Gastrocnemius medialis (tissue), 4 donors: ENCODE data around the gene SLC35B1. TPM values are rescaled to one million over a fixed set of nuclear protein-coding genes. Genes with fewer than 3 reads are reported as not detected.

ENCODE experiments used
- ATAC-seq, 2 donors: fragments of 150-250 bp; one replicate each; pipeline ENCODE4 v1.9.1; 2016
- DNase-seq, 2 donors: peaks; one replicate each; pipeline ENCODE4 v3.0.0-alpha.2; 2019
- H3K27ac ChIP-seq, 4 donors: fragments of 200-600 bp; sonication (generic); 1 replicate in 1 of 4; 2 replicates in 3 of 4; pipeline ENCODE4 v1.5.1; 2016 to 2018; ENCODE audit warnings: mild to moderate bottlenecking in 2 of 4, moderate library complexity in 1 of 4
- H3K27me3 ChIP-seq, 3 donors: fragments of 200-600 bp; sonication (generic) in 2 of 3; 1 replicate in 1 of 3; 2 replicates in 2 of 3; pipeline versions ENCODE4 v1.5.1 to v1.6.0; 2016 to 2019; ENCODE audit warnings: mild to moderate bottlenecking in 1 of 3, moderate library complexity in 1 of 3
- H3K36me3 ChIP-seq, 2 donors: fragments of 200-600 bp; sonication (generic) in 1 of 2; one replicate each; pipeline ENCODE4 v1.5.1; 2017 to 2018
- H3K4me1 ChIP-seq, 2 donors: fragments of 200-600 bp; sonication (generic) in 1 of 2; one replicate each; pipeline ENCODE4 v1.5.1; 2016 to 2017; ENCODE audit warnings: mild to moderate bottlenecking in 2 of 2
- H3K4me3 ChIP-seq, 4 donors: fragments of 200-600 bp; sonication (generic) in 3 of 4; 1 replicate in 1 of 4; 2 replicates in 3 of 4; pipeline ENCODE4 v1.5.1; 2016 to 2019; ENCODE audit warnings: mild to moderate bottlenecking in 2 of 4
- H3K9me3 ChIP-seq, 3 donors: fragments of 200-600 bp; sonication (generic) in 2 of 3; 1 replicate in 1 of 3; 2 replicates in 2 of 3; pipeline ENCODE4 v1.5.1; 2016 to 2019
- POLR2A ChIP-seq, 2 donors: fragments of 450-650 bp; IDR thresholded peaks; one replicate each; pipeline ENCODE4 v1.6.1; 2017; ENCODE audit warnings: antibody characterized with exemption in 2 of 2, mild to moderate bottlenecking in 2 of 2, moderate library complexity in 2 of 2
- in situ Hi-C, 4 donors: fragments of 200-750 bp; cut with MboI; loops; one replicate each; pipeline versions ENCODE4 v1.15.0 to v1.8.0; 2017; ENCODE audit warnings: low sequenced_read_pairs in 4 of 4
- intact Hi-C: fragments of 100-400 bp; cut with DNase I; formaldehyde crosslinking; loops from one replicate; pipeline ENCODE4 v1.15.1; 2023; ENCODE audit warnings: low total_unique reads
- total RNA-seq, 4 donors: library from RNA; depleted of rRNA; stranded (reverse); fragments of >200 nt; gene quantifications; one replicate each; pipeline versions ENCODE4 v1.1.0 to v1.2.3, GENCODE V29; 2016
- TF ChIP-seq, protein P1 (sequence below), 5 experiments: fragments of 450-650 bp in 3 of 5; fragments of 200-600 bp in 2 of 5; sonication (generic) in 2 of 5; IDR thresholded peaks in 4 of 5; conservative IDR thresholded peaks in 1 of 5; 1 replicate in 4 of 5; 2 replicates in 1 of 5; pipeline ENCODE4 v1.5.1; 2016 to 2019; ENCODE audit warnings: antibody characterized with exemption in 5 of 5, mild to moderate bottlenecking in 3 of 5, moderate library complexity in 3 of 5

The SLC35B1 gene
- total RNA-seq, 4 donors from 2014 or later, result 62.7 to 99.0 (median 84.5) TPM

DNA sequence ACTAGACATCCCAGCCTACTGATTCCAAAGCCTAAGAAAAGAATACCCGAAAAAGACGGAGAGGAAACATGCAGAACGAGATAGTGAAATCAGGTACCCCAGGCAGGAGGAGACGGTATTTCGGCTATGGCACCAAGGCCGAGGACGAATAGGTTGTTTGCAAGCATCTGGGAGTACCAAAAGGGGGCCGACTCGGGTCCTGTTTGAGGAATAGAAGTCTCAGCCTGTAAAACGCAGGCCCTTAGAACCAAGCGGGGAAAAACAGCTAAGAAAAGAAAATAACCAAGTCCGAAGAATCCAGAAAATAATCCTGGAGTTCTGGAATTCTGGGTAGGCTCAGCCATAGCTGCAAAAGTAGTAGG lies 537 bp downstream of the SLC35B1 start:
- peaks cover 21 to 24% of the 10 kb centered on the region in 2 donors for H3K4me1 ChIP-seq
- peak overlapping the region; percentile 87 to 96 (median 94) for H3K27ac ChIP-seq
- H3K27me3 ChIP-seq, result no peaks in the 10 kb centered on the region
- peak overlapping the region; percentile 84 to 99 (median 93) for H3K4me3 ChIP-seq
- no peaks in the 10 kb centered on the region for H3K9me3 ChIP-seq
- in situ Hi-C loops, result loop anchor here in 2 of 4 donors (5.0 to 25.0 kb wide), 3 partner anchors 75 to 295 kb away; partner anchors contain the start of genes KAT7 (in 1 of the 2) and PHB1 (in 1 of the 2)
- ATAC-seq, result no peak
- DNase-seq, result no peak
- peaks cover 0 to 37% of the 10 kb centered on the region in 2 donors for H3K36me3 ChIP-seq
- TF ChIP-seq, protein P1, sequence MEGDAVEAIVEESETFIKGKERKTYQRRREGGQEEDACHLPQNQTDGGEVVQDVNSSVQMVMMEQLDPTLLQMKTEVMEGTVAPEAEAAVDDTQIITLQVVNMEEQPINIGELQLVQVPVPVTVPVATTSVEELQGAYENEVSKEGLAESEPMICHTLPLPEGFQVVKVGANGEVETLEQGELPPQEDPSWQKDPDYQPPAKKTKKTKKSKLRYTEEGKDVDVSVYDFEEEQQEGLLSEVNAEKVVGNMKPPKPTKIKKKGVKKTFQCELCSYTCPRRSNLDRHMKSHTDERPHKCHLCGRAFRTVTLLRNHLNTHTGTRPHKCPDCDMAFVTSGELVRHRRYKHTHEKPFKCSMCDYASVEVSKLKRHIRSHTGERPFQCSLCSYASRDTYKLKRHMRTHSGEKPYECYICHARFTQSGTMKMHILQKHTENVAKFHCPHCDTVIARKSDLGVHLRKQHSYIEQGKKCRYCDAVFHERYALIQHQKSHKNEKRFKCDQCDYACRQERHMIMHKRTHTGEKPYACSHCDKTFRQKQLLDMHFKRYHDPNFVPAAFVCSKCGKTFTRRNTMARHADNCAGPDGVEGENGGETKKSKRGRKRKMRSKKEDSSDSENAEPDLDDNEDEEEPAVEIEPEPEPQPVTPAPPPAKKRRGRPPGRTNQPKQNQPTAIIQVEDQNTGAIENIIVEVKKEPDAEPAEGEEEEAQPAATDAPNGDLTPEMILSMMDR (IDR thresholded peaks at IDR 0.05 in 4 of 5, conservative IDR thresholded peaks at IDR 0.05 in 1 of 5), result no peak
- TF ChIP-seq POLR2A (IDR thresholded peaks at IDR 0.05), result no peak
- intact Hi-C loops, result loop anchor here (5.0 to 10.0 kb wide), 4 partner anchors 55 to 292 kb away; partner anchors contain the start of genes FAM117A, NGFR and PHB1

DNA sequence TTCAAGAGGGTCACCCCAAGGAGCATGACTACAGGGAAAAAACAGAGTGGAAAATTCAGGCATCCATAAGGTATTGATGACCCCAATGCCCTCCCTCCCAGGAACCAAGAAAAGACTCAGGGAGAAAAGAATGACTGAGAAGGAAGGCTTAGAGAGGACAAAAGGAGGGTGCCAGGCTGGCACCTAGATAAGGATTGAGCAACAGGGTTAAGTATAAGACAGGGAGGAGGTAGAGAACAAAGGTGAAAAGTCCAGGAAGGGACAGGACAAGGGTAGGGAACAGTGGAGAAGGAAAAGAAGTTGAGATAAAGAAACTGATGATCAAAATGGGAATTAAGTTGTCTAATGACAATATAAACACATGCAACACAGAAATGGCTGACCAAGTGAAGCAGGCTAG lies 2.5 kb downstream of the SLC35B1 start:
- Histone ChIP-seq H3K4me1 (peaks cover 21 to 24% of the 10 kb centered on the region in 2 donors), H3K27ac (no peak overlapping the region), H3K36me3 (peaks cover 0 to 57% of the 10 kb centered on the region in 2 donors), H3K9me3 (no peaks in the 10 kb centered on the region), H3K27me3 (no peaks in the 10 kb centered on the region), H3K4me3 (no peak overlapping the region)
- TF ChIP-seq, protein P1 (IDR thresholded peaks at IDR 0.05 in 4 of 5, conservative IDR thresholded peaks at IDR 0.05 in 1 of 5), result no peak
- no peak for TF ChIP-seq POLR2A (IDR thresholded peaks at IDR 0.05)
- ATAC-seq (no peak), DNase-seq (no peak)
- intact Hi-C loops (loop anchor here (5.0 to 10.0 kb wide), 4 partner anchors 57 to 290 kb away; partner anchors contain the start of genes FAM117A, NGFR and PHB1), in situ Hi-C loops (loop anchor here in 2 of 4 donors (5.0 to 25.0 kb wide), 3 partner anchors 77 to 293 kb away; partner anchors contain the start of genes KAT7 (in 1 of the 2) and PHB1 (in 1 of the 2))

DNA sequence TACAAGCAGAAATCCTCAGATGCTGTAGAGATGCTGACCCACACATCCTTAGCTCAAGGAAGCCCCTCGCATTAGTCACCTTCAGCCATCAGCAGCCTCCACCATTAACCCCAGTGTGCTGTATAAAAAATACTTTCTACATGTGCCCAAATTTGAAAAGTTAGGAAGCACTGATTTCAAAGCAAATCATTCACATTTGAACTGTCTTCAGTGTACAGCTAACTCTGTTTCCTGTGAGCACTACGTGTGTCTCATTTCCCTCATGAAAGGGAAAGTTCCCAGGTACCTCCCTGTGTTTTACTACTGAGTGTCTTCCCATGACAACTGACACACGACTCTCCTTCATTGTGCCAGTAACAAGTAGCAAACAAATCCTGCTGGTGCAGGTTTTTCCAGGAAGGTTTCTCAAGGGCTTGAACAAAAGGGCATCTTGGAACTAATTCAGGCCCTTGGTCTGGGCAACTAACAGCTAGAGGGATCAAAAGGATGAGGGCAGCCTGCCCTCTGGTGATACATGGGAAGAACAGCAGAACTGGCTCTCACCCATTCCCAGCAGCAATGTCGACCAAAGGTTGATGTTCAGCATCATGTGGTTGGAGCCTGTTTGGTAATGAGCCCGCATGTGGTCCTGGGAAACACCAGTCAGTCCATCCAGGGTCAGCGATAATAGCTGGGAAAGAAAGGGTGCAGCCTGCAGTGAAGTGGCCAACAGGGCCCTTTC lies 4.0 kb downstream of the SLC35B1 start:
- Histone ChIP-seq H3K36me3 (peaks cover 0 to 65% of the 10 kb centered on the region in 2 donors), H3K27ac (peak overlapping the region in 3 of 4 donors; percentile 1 to 48 (median 14))

DNA sequence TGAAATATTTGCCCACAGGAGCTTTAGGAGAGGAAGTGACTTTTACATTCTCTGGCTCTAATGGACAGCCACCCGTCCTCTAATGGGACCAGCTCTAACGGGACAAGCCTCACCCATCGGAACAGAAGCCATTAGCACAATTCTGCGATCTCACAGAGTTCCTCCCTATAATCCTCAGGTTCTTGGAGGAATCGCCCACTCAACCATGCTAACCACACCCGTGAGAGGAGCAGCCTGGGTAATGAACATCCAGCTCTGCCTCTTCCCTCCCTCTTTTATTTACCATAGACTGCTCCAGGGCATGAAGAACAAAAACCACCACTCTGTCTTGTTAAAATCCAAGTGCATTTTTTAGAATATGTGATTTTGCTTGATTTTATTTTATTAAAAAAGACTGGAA lies 6.8 kb downstream of the SLC35B1 start:
- H3K36me3 ChIP-seq, result peaks cover 0 to 65% of the 10 kb centered on the region in 2 donors
- in situ Hi-C loops, result loop anchor here in 1 of 4 donors (25.0 kb wide), 1 partner anchor 289 kb away; the partner anchor contains the start of gene PHB1
- H3K9me3 ChIP-seq, result no peaks in the 10 kb centered on the region
- H3K27ac ChIP-seq, result no peak overlapping the region
- no peak for TF ChIP-seq POLR2A (IDR thresholded peaks at IDR 0.05)
- TF ChIP-seq, protein P1 (IDR thresholded peaks at IDR 0.05 in 4 of 5, conservative IDR thresholded peaks at IDR 0.05 in 1 of 5), result no peak
- no peak overlapping the region for H3K4me3 ChIP-seq
- intact Hi-C loops, result loop anchor here (10.0 kb wide), 2 partner anchors 206 to 286 kb away; partner anchors contain the start of genes NGFR and PHB1
- no peak for ATAC-seq
- no peak for DNase-seq
- H3K4me1 ChIP-seq, result no peaks in the 10 kb centered on the region
- no peaks in the 10 kb centered on the region for H3K27me3 ChIP-seq

More for the DNA sequence above, 4.0 kb downstream of the SLC35B1 start:
- no peaks in the 10 kb centered on the region for H3K9me3 ChIP-seq
- DNase-seq (peak in 1 of 2 donors; percentile 58), ATAC-seq (peak in 1 of 2 donors; percentile 11)
- H3K4me3 ChIP-seq, result no peak overlapping the region
- intact Hi-C loops, result loop anchor here (10.0 kb wide), 2 partner anchors 209 to 289 kb away; partner anchors contain the start of genes NGFR and PHB1
- in situ Hi-C loops, result loop anchor here in 1 of 4 donors (25.0 kb wide), 1 partner anchor 291 kb away; the partner anchor contains the start of gene PHB1
- no peaks in the 10 kb centered on the region for H3K27me3 ChIP-seq
- peaks cover 16 to 17% of the 10 kb centered on the region in 2 donors for H3K4me1 ChIP-seq
- no peak for TF ChIP-seq POLR2A (IDR thresholded peaks at IDR 0.05)
- TF ChIP-seq, protein P1 (IDR thresholded peaks at IDR 0.05 in 4 of 5, conservative IDR thresholded peaks at IDR 0.05 in 1 of 5), result peak; percentile 14 to 48 (median 32)
